ENCODE results near the gene MYOF. TPM values are rescaled to one million over a fixed set of nuclear protein-coding genes. Genes with fewer than 3 reads are reported as not detected.

MYOF gene
- total RNA-seq, 5 donors from 2014 or later (not counting 1 experiment from before 2014, with no cell fraction given): 0.65 to 1.1 (median 0.86) TPM

GRCh38 chr10:93269281-93269680 lies 212.9 kb downstream of the MYOF start:
- Histone ChIP-seq H3K27me3 (replicated peaks in 1 of 2; ENCODE audit: control insufficient read depth in 2 of 2, extremely low read depth in 1 of 2, insufficient read depth in 2 of 2, low read length in 1 of 2) (peaks cover 0 to 3% of the 10 kb centered on the region in 2 experiments), H3K4me1 (ENCODE audit: control insufficient read depth in 1 of 2, extremely low read depth in 1 of 2, insufficient read depth in 2 of 2, low read length in 2 of 2) (no peaks in the 10 kb centered on the region), H3K36me3 (ENCODE audit: control insufficient read depth in 2 of 2, extremely low read depth in 1 of 2, insufficient read depth in 1 of 2, low read length in 1 of 2) (no peaks in the 10 kb centered on the region), H3K27ac (ENCODE audit: low read length) (no peak overlapping the region), H3K4me3 (ENCODE audit: control insufficient read depth in 1 of 2, extremely low read depth in 1 of 2, low read length in 1 of 2) (no peak overlapping the region), H3K9me3 (no peaks in the 10 kb centered on the region)
- peaks cover 0 to 11% (median 5%) of the 10 kb centered on the region in 3 donors for H3K9me3 Mint-ChIP-seq
- ChIA-PET POLR2A (no interaction called here), CTCF (interaction anchor here in 1 of 2 donors (0.6 to 0.7 kb wide), 2 partner anchors 12 to 409 kb away, joined by 3 to 5 read pairs; no protein-coding TSS in a partner anchor)
- no peaks in the 10 kb centered on the region for H3K36me3 Mint-ChIP-seq
- H3K4me3 Mint-ChIP-seq: no peak overlapping the region
- no peak for ATAC-seq (replicated peaks in 1 of 4)
- H3K27me3 Mint-ChIP-seq: no peaks in the 10 kb centered on the region
- H3K4me1 Mint-ChIP-seq: peaks cover 2 to 11% (median 6%) of the 10 kb centered on the region in 3 donors
- no peak for DNase-seq
- no peak overlapping the region for H3K27ac Mint-ChIP-seq
- WGBS (ENCODE audit: insufficient coverage): no CpG with 5 or more reads among the region's 3 CpGs

GRCh38 chr10:93268021-93268420 lies 214.1 kb downstream of the MYOF start:
- POLR2A ChIA-PET: no interaction called here
- H3K9me3 Mint-ChIP-seq: peaks cover 0 to 11% (median 5%) of the 10 kb centered on the region in 3 donors
- H3K4me3 Mint-ChIP-seq: no peak overlapping the region

GRCh38 chr10:93267521-93267920 lies 214.6 kb downstream of the MYOF start:
- Histone ChIP-seq H3K27me3 (replicated peaks in 1 of 2; ENCODE audit: control insufficient read depth in 2 of 2, extremely low read depth in 1 of 2, insufficient read depth in 2 of 2, low read length in 1 of 2) (no peaks in the 10 kb centered on the region), H3K4me3 (ENCODE audit: control insufficient read depth in 1 of 2, extremely low read depth in 1 of 2, low read length in 1 of 2) (no peak overlapping the region), H3K4me1 (ENCODE audit: control insufficient read depth in 1 of 2, extremely low read depth in 1 of 2, insufficient read depth in 2 of 2, low read length in 2 of 2) (no peaks in the 10 kb centered on the region), H3K36me3 (ENCODE audit: control insufficient read depth in 2 of 2, extremely low read depth in 1 of 2, insufficient read depth in 1 of 2, low read length in 1 of 2) (no peaks in the 10 kb centered on the region), H3K27ac (ENCODE audit: low read length) (no peak overlapping the region), H3K9me3 (no peaks in the 10 kb centered on the region)
- CTCF ChIA-PET: no interaction called here
- ATAC-seq (replicated peaks in 1 of 4): no peak
- H3K9me3 Mint-ChIP-seq: peaks cover 0 to 11% (median 5%) of the 10 kb centered on the region in 3 donors
- no peak overlapping the region for H3K27ac Mint-ChIP-seq
- H3K36me3 Mint-ChIP-seq: no peaks in the 10 kb centered on the region
- WGBS (ENCODE audit: insufficient coverage): no CpG with 5 or more reads among the region's 3 CpGs
- POLR2A ChIA-PET: no interaction called here
- H3K27me3 Mint-ChIP-seq: no peaks in the 10 kb centered on the region
- peaks cover 2 to 11% (median 6%) of the 10 kb centered on the region in 3 donors for H3K4me1 Mint-ChIP-seq
- no peak overlapping the region for H3K4me3 Mint-ChIP-seq
- DNase-seq: no peak

More at GRCh38 chr10:93268021-93268420, 214.1 kb downstream of the MYOF start:
- WGBS (ENCODE audit: insufficient coverage): 82% methylated on average over 3 of the region's 3 CpGs
- peaks cover 2 to 11% (median 6%) of the 10 kb centered on the region in 3 donors for H3K4me1 Mint-ChIP-seq
- no peaks in the 10 kb centered on the region for H3K27me3 Mint-ChIP-seq
- CTCF ChIA-PET: no interaction called here
- H3K9me3 ChIP-seq: no peaks in the 10 kb centered on the region
- peaks cover 0 to 3% of the 10 kb centered on the region in 2 experiments for H3K27me3 ChIP-seq (replicated peaks in 1 of 2; ENCODE audit: control insufficient read depth in 2 of 2, extremely low read depth in 1 of 2, insufficient read depth in 2 of 2, low read length in 1 of 2)
- no peaks in the 10 kb centered on the region for H3K4me1 ChIP-seq (ENCODE audit: control insufficient read depth in 1 of 2, extremely low read depth in 1 of 2, insufficient read depth in 2 of 2, low read length in 2 of 2)
- no peak overlapping the region for H3K27ac Mint-ChIP-seq
- no peak for DNase-seq
- ATAC-seq (replicated peaks in 1 of 4): no peak
- H3K27ac ChIP-seq (ENCODE audit: low read length): no peak overlapping the region
- H3K36me3 Mint-ChIP-seq: no peaks in the 10 kb centered on the region
- no peak overlapping the region for H3K4me3 ChIP-seq (ENCODE audit: control insufficient read depth in 1 of 2, extremely low read depth in 1 of 2, low read length in 1 of 2)
- no peaks in the 10 kb centered on the region for H3K36me3 ChIP-seq (ENCODE audit: control insufficient read depth in 2 of 2, extremely low read depth in 1 of 2, insufficient read depth in 1 of 2, low read length in 1 of 2)

- DNase-seq (no peak), ATAC-seq (replicated peaks in 1 of 4) (no peak)
- WGBS (ENCODE audit: insufficient coverage): 60% methylated on average over 1 of the region's 4 CpGs
- peaks cover 2 to 11% (median 6%) of the 10 kb centered on the region in 3 donors for H3K4me1 Mint-ChIP-seq
- Histone ChIP-seq H3K4me1 (ENCODE audit: control insufficient read depth in 1 of 2, extremely low read depth in 1 of 2, insufficient read depth in 2 of 2, low read length in 2 of 2) (no peaks in the 10 kb centered on the region), H3K27ac (ENCODE audit: low read length) (no peak overlapping the region), H3K9me3 (no peaks in the 10 kb centered on the region), H3K4me3 (ENCODE audit: control insufficient read depth in 1 of 2, extremely low read depth in 1 of 2, low read length in 1 of 2) (no peak overlapping the region), H3K36me3 (ENCODE audit: control insufficient read depth in 2 of 2, extremely low read depth in 1 of 2, insufficient read depth in 1 of 2, low read length in 1 of 2) (no peaks in the 10 kb centered on the region), H3K27me3 (replicated peaks in 1 of 2; ENCODE audit: control insufficient read depth in 2 of 2, extremely low read depth in 1 of 2, insufficient read depth in 2 of 2, low read length in 1 of 2) (no peaks in the 10 kb centered on the region)
- POLR2A ChIA-PET: no interaction called here
- H3K27ac Mint-ChIP-seq: no peak overlapping the region
- H3K27me3 Mint-ChIP-seq: no peaks in the 10 kb centered on the region
- no peak overlapping the region for H3K4me3 Mint-ChIP-seq
- CTCF ChIA-PET: interaction anchor here in 1 of 2 donors (0.6 kb wide), 1 partner anchor 159 kb away, joined by 4 read pairs; no protein-coding TSS in a partner anchor
- H3K9me3 Mint-ChIP-seq: peaks cover 0 to 11% (median 5%) of the 10 kb centered on the region in 3 donors
- no peaks in the 10 kb centered on the region for H3K36me3 Mint-ChIP-seq
Measured at GRCh38 chr10:93266858-93267257, 215.3 kb downstream of the MYOF start.

GRCh38 chr10:93261961-93262610 lies 220.0 kb downstream of the MYOF start:
- Histone ChIP-seq H3K4me3 (ENCODE audit: control insufficient read depth in 1 of 2, extremely low read depth in 1 of 2, low read length in 1 of 2) (no peak overlapping the region), H3K27me3 (replicated peaks in 1 of 2; ENCODE audit: control insufficient read depth in 2 of 2, extremely low read depth in 1 of 2, insufficient read depth in 2 of 2, low read length in 1 of 2) (no peaks in the 10 kb centered on the region), H3K27ac (ENCODE audit: low read length) (no peak overlapping the region), H3K4me1 (ENCODE audit: control insufficient read depth in 1 of 2, extremely low read depth in 1 of 2, insufficient read depth in 2 of 2, low read length in 2 of 2) (no peaks in the 10 kb centered on the region), H3K36me3 (ENCODE audit: control insufficient read depth in 2 of 2, extremely low read depth in 1 of 2, insufficient read depth in 1 of 2, low read length in 1 of 2) (no peaks in the 10 kb centered on the region), H3K9me3 (no peaks in the 10 kb centered on the region)
- H3K27ac Mint-ChIP-seq: no peak overlapping the region
- CTCF ChIA-PET: no interaction called here
- 100% methylated on average over 1 of the region's 4 CpGs for WGBS (ENCODE audit: insufficient coverage)
- ATAC-seq (replicated peaks in 1 of 4): no peak
- no peaks in the 10 kb centered on the region for H3K27me3 Mint-ChIP-seq
- H3K4me1 Mint-ChIP-seq: no peaks in the 10 kb centered on the region
- no peaks in the 10 kb centered on the region for H3K36me3 Mint-ChIP-seq
- no peaks in the 10 kb centered on the region for H3K9me3 Mint-ChIP-seq
- no peak overlapping the region for H3K4me3 Mint-ChIP-seq
- no peak for DNase-seq
- POLR2A ChIA-PET: no interaction called here

GRCh38 chr10:93261089-93261488 lies 221.0 kb downstream of the MYOF start:
- DNase-seq: no peak
- H3K9me3 Mint-ChIP-seq: no peaks in the 10 kb centered on the region
- ChIA-PET CTCF (no interaction called here), POLR2A (no interaction called here)
- H3K9me3 ChIP-seq: no peaks in the 10 kb centered on the region
- no peak overlapping the region for H3K4me3 Mint-ChIP-seq
- no peaks in the 10 kb centered on the region for H3K36me3 Mint-ChIP-seq
- no peaks in the 10 kb centered on the region for H3K4me1 Mint-ChIP-seq
- no peak for ATAC-seq (replicated peaks in 1 of 4)
- no peak overlapping the region for H3K4me3 ChIP-seq (ENCODE audit: control insufficient read depth in 1 of 2, extremely low read depth in 1 of 2, low read length in 1 of 2)
- WGBS (ENCODE audit: insufficient coverage): no CpG with 5 or more reads among the region's 1 CpG
- H3K27me3 Mint-ChIP-seq: no peaks in the 10 kb centered on the region
- H3K27ac ChIP-seq (ENCODE audit: low read length): no peak overlapping the region
- H3K36me3 ChIP-seq (ENCODE audit: control insufficient read depth in 2 of 2, extremely low read depth in 1 of 2, insufficient read depth in 1 of 2, low read length in 1 of 2): no peaks in the 10 kb centered on the region
- H3K27me3 ChIP-seq (replicated peaks in 1 of 2; ENCODE audit: control insufficient read depth in 2 of 2, extremely low read depth in 1 of 2, insufficient read depth in 2 of 2, low read length in 1 of 2): no peaks in the 10 kb centered on the region
- no peaks in the 10 kb centered on the region for H3K4me1 ChIP-seq (ENCODE audit: control insufficient read depth in 1 of 2, extremely low read depth in 1 of 2, insufficient read depth in 2 of 2, low read length in 2 of 2)
- H3K27ac Mint-ChIP-seq: no peak overlapping the region
